Measurements from ENCODE around the gene POU3F1.

POU3F1 gene

DNA sequence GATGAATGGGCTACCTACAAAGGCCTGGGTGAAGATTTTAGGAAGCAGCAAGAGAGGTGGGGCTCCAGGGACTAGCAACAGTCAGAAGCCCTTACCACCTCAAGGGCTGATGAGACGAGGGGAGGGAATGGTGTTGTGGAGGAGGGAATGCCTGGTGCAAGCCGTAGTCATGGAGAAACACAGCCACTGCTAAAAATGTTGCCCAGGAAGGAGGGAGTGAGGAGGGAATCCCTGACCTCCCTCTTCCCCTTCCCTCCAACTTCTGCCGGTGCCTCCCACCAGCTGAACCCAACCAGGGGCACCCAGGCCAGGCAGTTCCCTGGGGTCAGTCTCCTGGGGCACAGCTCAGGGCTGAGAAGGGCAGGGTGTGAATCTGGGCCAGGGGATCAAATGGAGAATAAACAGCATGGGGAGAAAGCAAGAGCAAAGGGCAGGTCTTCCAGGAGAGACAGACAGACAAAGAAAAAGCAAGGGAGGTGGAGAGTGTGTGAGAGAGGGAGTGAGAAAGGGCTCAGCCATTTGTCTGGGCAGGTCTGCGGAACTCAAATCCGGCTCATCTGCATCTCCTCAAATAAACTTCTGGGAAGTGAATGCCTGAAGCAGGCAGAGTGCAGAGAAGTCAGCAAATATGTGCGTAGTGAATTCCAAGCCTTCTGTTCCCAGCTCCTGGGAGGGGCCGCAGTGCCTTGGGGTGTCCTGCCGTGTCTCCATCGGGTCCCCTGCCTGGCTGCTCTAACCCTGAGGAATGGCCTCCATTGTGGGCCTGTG lies 27.1 kb upstream of the POU3F1 start:
- DNase-seq: no peak

DNA sequence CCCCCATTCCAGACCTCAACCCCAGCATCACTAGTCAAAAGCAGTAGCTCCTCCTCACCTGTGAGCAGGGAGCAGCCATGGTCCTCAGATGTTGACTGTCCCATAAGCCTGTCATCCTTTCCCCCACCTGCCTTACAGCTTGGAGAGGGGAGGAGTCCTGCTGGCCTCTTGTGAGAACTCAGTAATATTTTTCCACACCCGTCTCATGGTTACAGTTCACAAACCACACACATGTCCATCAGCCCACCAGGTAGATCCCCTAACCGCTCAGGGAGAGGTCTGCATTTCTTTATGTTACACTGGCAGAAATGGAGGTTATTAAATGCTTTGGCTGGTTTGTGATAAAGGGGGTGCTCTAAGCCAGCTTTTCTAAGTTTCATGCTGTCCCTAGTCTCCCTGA lies 26.3 kb upstream of the POU3F1 start:
- DNase-seq: no peak

DNA sequence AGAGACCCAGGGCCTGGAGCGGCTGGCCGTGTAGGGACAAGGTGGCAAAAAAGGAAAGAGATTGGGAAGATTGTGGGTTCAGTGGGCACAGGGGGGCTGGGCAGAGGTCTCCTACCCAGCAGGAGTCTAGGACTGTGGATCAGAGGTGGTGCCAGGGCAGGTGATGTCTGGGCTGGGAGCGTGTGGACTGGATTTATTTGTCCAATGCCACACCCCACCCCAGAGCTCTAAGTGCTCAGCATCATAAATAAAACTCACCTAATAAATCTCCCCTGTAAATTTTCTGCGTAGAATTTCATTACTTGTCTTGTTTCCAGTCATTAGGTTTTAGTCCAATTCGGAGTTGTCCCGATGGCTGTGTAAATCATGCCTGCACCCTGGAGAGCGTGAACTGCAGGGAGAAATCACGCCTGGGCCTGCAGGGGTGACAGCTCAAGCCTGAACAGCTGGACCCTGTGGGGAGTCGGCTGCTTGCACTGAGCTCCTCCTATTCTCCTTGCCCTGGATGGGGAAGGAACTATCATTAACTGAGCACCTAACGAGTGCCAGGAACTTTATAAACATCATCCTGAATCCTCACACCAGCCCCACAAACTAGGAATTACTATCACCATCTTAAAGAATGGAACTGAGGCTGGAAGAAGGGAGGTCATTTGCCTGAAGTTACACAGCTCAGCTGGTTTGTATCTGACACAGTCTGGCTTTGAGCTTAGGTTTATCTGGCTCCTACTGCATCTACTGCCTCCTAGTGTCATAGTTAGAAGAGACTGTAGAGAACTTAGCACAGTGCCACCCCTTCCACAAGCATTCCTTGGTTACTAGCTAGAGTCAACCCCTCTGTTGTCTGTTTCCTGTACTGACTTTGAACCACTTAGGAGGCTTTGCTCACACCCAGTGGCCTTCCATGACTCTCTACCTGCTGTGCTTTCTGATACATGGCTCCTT lies 25.0 kb upstream of the POU3F1 start:
- DNase-seq: no peak

DNA sequence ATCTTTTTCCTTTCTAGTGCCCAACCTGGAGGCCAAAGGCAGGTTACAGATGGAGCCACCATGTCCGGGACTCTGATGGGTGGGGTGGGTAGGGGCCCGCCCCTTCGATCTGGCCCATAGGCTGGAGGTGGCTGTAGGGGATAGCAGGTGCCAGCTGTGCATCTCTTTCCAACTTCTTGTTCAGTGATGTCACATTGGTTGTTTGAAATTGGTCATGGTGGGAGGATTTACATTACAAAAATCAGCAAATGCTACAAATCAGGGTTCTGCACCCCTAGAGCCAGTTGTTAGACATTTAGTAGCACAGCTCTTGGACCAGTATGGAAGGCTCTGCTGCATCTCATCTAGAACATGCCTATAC lies 22.4 kb upstream of the POU3F1 start:
- no peak for DNase-seq

GRCh38 chr1:38068220-38068979 lies 21.8 kb upstream of the POU3F1 start:
- DNase-seq: no peak

DNA sequence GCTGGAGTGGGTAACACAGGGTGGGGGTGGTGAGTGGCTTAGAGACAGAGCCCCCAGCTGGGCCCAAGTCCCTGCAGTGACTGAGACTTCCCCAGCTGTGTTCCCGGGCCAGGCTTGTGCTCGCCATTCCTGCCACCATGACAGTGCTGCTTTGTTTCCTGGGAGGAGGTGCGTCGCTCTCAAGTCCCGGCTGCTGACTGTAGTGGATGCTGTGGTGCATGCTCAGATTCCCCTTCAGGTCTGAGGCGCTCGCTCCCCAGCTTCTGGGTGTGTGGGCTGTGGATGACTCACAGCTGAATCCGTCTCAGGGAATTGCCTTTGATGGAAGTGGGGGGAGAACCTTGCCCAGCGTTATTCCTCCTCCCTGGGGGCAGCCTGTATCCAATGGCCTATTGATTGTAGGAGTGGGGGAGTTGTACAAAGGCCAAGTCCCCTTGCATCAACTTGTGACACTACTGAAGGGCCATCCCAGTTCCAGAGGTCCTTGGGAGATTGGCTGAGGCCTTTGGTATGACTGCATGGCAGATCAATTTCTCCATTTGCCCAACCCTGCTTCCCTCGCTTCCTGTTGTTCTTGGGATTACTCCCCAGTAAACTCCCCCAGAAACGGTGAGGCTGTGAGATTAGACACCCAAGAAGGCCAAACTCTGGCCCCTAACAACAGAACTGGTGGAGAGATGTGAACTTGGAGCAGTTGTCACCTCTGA lies 17.8 kb upstream of the POU3F1 start:
- no peak for DNase-seq

DNA sequence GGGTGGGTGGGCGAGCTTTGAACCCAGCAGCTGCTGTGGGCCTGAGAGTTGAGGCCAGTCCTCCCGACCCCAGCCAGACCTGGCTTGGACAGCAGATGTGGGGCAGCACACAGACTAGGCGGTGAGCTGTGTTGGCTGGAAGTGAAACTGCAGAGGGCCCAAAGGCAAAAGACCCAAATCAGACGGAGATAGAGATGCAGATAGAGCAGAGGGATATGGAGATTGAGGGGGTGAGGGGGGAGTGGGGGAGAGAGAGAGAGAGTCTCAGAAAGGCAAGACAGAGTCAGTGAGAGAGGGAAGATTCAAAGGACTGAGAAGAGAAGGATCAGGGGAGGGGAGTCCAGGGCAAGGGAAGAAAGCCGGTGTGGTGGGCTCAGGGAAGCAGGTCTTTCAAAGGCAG lies 17.0 kb upstream of the POU3F1 start:
- no peak for DNase-seq

GRCh38 chr1:38062361-38063288 lies 16.0 kb upstream of the POU3F1 start:
- peak; percentile 66 for DNase-seq

GRCh38 chr1:38061883-38062328 lies 15.3 kb upstream of the POU3F1 start:
- no peak for DNase-seq

DNA sequence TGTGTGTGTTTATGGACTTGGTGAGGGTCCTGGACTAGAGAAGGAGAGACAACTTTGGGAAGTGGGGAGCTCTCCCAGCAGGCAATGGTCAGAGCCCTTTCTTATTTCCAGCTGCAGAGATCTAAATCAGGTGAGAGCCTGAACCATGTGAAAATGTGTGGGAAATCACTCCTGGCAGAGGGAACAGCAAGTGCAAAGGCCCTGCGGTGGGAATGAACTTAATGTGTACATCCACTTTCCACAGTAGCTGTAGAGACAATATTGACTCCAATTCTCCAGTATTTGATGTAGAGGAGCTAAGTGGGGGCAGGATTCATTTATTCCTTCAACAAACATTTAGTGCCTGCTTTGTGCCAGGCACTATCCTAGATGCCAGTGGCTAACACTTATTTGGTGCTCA lies 14.7 kb upstream of the POU3F1 start:
- DNase-seq: no peak

DNA sequence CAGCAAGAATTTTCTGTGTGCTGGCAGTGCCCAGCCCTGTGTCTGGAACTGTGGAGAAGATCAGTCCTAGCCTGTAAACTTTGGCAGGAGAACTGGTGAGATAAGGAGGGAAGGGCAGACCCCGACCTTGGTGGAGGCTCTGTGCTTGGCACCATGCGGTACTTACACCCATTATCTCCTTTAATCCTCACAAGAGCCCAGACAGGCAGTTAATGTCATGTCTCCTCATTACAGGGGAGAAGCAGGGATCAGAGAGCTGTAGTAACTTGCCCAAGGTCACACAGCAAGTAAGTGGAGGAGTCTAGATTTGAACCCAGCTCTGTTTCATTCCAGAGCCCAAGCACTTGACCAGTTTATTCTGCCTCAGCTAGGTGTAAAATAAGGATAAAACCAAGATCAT lies 13.9 kb upstream of the POU3F1 start:
- DNase-seq: no peak

DNA sequence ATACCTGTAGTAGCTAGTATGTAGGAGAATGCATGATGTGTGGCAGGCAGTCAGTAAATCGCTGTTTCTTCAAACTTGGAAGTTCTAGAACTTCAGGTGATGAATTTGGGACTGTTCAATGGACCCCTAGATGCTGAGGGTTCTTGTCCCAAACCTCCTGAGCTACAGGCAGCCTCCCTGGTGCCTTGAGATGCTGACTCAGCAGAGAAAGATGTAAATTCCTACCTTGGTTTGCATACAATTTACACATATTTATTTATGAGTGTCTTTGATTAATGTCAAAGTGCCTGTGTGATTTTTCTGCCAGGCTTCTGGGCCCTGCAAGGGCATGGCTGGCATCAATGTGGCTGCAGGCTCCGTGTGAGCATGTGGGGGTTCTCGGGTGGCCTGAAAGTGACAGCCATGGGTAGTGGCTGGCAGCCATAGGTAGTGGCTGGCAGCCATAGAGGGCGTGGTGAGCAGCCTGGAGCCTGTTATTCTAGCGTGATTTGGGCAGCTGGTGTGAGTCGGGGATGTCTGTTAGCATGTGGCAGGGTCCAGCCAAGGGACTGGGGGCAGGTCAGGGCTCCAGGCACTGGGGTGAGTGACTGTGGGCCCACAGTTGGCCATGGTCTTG lies 13.2 kb upstream of the POU3F1 start:
- DNase-seq: no peak

- no peak for DNase-seq
Observed at GRCh38 chr1:38055965-38056364, 9.4 kb upstream of the POU3F1 start.

DNA sequence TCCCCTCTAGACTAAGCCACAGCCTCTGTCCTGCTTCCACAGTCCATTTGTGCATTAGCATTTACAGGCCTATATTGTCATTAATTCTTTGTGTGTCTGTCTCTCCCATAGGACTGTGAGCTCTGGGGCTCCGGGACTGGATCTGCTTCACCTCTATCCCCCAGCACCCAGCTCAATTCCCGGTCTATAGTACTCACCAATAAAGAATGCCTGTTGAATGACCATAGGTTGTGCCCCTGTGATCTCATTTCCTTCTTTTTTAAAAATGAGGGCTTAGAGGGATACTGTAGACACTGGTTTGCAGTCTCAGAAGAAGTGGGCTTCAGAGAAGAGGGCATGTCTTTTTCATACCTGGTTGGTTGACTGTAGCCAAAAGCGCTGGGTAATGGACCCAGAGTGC lies 8.8 kb upstream of the POU3F1 start:
- DNase-seq: no peak

- DNase-seq: no peak
Observed at GRCh38 chr1:38053416-38054091, 7.0 kb upstream of the POU3F1 start.

- DNase-seq: no peak
Observed at GRCh38 chr1:38052750-38053415, 6.3 kb upstream of the POU3F1 start.

- DNase-seq: no peak
Observed at GRCh38 chr1:38051079-38051543, 4.5 kb upstream of the POU3F1 start.

DNA sequence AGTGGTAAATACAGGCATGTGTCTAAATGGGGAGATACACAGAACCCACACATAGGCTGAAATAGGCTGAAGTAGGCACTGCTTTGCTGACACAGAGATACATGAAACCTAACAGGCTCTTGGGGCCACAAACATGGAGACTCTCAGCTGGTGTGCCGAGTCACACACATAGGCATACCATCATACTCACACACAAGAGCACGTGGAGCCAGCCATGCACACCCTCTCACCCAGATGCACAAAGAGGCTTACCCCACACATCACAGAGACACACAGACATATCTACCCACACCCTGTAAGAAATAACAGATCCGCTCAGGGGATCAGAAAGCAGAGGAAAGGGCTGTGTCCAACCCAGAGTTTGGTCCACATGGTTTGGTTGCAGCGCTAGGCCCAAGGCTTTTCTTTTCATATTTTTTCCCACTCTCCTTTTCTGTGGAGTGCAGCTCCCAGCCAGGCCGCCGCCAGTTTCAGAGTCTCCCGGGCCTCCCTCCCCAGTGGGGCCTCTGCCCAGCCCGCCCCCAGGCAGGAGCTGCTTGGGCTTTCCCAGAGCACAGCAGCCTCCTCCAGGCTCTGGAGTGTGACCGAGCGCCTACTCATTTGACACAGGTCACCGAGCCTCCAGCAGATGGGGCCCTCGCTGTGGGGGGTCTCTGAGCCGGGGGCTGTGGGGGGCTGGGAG lies 3.9 kb upstream of the POU3F1 start:
- no peak for DNase-seq

- DNase-seq: no peak
Observed at GRCh38 chr1:38047603-38048141, 1.1 kb upstream of the POU3F1 start.

Data from NCI-H1417 treated with DMSO at 0.1 percent for 48 hours (cell line).